ENCODE results near the gene INTS15. TPM values are rescaled to one million over a fixed set of nuclear protein-coding genes. Genes with fewer than 3 reads are reported as not detected.

The INTS15 gene
- total and polyA plus RNA-seq, 4 donors, result 13.8 to 34.5 (median 22.4) TPM

GRCh38 chr7:6553448-6554044 is 36.3 kb upstream of the INTS15 start:
- Histone ChIP-seq H3K27ac (ENCODE audit: low read depth in 1 of 2, low read length in 1 of 2) (no peak overlapping the region), H3K9ac (ENCODE audit: insufficient read depth in 1 of 2, low read length in 2 of 2) (no peak overlapping the region), H3K36me3 (ENCODE audit: control insufficient read depth in 4 of 4, insufficient read depth in 4 of 4, low read length in 4 of 4) (no peaks in the 10 kb centered on the region), H3K4me3 (no peak overlapping the region), H3K27me3 (ENCODE audit: control insufficient read depth in 3 of 3, insufficient read depth in 3 of 3, low read length in 2 of 3) (no peaks in the 10 kb centered on the region), H3K9me3 (ENCODE audit: control insufficient read depth in 4 of 4, insufficient read depth in 3 of 4, low read length in 3 of 4) (no peaks in the 10 kb centered on the region), H3K4me1 (ENCODE audit: control insufficient read depth in 5 of 5, insufficient read depth in 5 of 5, low read length in 5 of 5) (no peaks in the 10 kb centered on the region)
- DNase-seq, result no peak
- TF ChIP-seq CTCF (IDR thresholded peaks at IDR 0.05; ENCODE audit: control extremely low read depth, extremely low read depth), result no peak
- no peak for ATAC-seq (ENCODE audit: insufficient read depth, low FRiP score)
- WGBS, 2 donors, result 76 to 82% methylated on average over 7 of the region's 7 CpGs

- Histone ChIP-seq H3K27me3 (ENCODE audit: control insufficient read depth in 3 of 3, insufficient read depth in 3 of 3, low read length in 2 of 3) (no peaks in the 10 kb centered on the region), H3K27ac (ENCODE audit: low read depth in 1 of 2, low read length in 1 of 2) (no peak overlapping the region), H3K4me1 (ENCODE audit: control insufficient read depth in 5 of 5, insufficient read depth in 5 of 5, low read length in 5 of 5) (no peaks in the 10 kb centered on the region), H3K36me3 (ENCODE audit: control insufficient read depth in 4 of 4, insufficient read depth in 4 of 4, low read length in 4 of 4) (no peaks in the 10 kb centered on the region), H3K9me3 (ENCODE audit: control insufficient read depth in 4 of 4, insufficient read depth in 3 of 4, low read length in 3 of 4) (no peaks in the 10 kb centered on the region), H3K9ac (ENCODE audit: insufficient read depth in 1 of 2, low read length in 2 of 2) (no peak overlapping the region), H3K4me3 (no peak overlapping the region)
- no peak for DNase-seq
- 69 to 70% methylated on average over 7 of the region's 7 CpGs for WGBS, 2 donors
- no peak for TF ChIP-seq CTCF (IDR thresholded peaks at IDR 0.05; ENCODE audit: control extremely low read depth, extremely low read depth)
- no peak for ATAC-seq (ENCODE audit: insufficient read depth, low FRiP score)
Measured at GRCh38 chr7:6554848-6555247, 35.0 kb upstream of the INTS15 start.

GRCh38 chr7:6556196-6556595 is 33.6 kb upstream of the INTS15 start:
- WGBS, 2 donors, result 71 to 73% methylated on average over 6 of the region's 6 CpGs
- H3K4me3 ChIP-seq, result no peak overlapping the region
- DNase-seq (no peak), ATAC-seq (ENCODE audit: insufficient read depth, low FRiP score) (no peak)
- H3K9ac ChIP-seq (ENCODE audit: insufficient read depth in 1 of 2, low read length in 2 of 2), result no peak overlapping the region
- TF ChIP-seq CTCF (IDR thresholded peaks at IDR 0.05; ENCODE audit: control extremely low read depth, extremely low read depth), result no peak
- no peaks in the 10 kb centered on the region for H3K36me3 ChIP-seq (ENCODE audit: control insufficient read depth in 4 of 4, insufficient read depth in 4 of 4, low read length in 4 of 4)
- H3K4me1 ChIP-seq (ENCODE audit: control insufficient read depth in 5 of 5, insufficient read depth in 5 of 5, low read length in 5 of 5), result no peaks in the 10 kb centered on the region
- no peaks in the 10 kb centered on the region for H3K27me3 ChIP-seq (ENCODE audit: control insufficient read depth in 3 of 3, insufficient read depth in 3 of 3, low read length in 2 of 3)
- H3K27ac ChIP-seq (ENCODE audit: low read depth in 1 of 2, low read length in 1 of 2), result no peak overlapping the region
- no peaks in the 10 kb centered on the region for H3K9me3 ChIP-seq (ENCODE audit: control insufficient read depth in 4 of 4, insufficient read depth in 3 of 4, low read length in 3 of 4)

- no peaks in the 10 kb centered on the region for H3K36me3 ChIP-seq (ENCODE audit: control insufficient read depth in 4 of 4, insufficient read depth in 4 of 4, low read length in 4 of 4)
- 55 to 58% methylated on average over 5 to 6 of the region's 6 CpGs for WGBS, 2 donors
- H3K9ac ChIP-seq (ENCODE audit: insufficient read depth in 1 of 2, low read length in 2 of 2), result no peak overlapping the region
- H3K4me1 ChIP-seq (ENCODE audit: control insufficient read depth in 5 of 5, insufficient read depth in 5 of 5, low read length in 5 of 5), result no peaks in the 10 kb centered on the region
- H3K4me3 ChIP-seq, result no peak overlapping the region
- no peak for TF ChIP-seq CTCF (IDR thresholded peaks at IDR 0.05; ENCODE audit: control extremely low read depth, extremely low read depth)
- no peak overlapping the region for H3K27ac ChIP-seq (ENCODE audit: low read depth in 1 of 2, low read length in 1 of 2)
- no peaks in the 10 kb centered on the region for H3K27me3 ChIP-seq (ENCODE audit: control insufficient read depth in 3 of 3, insufficient read depth in 3 of 3, low read length in 2 of 3)
- no peaks in the 10 kb centered on the region for H3K9me3 ChIP-seq (ENCODE audit: control insufficient read depth in 4 of 4, insufficient read depth in 3 of 4, low read length in 3 of 4)
- DNase-seq, result peak in 2 of 3 donors; percentile 28 to 46
- ATAC-seq (ENCODE audit: insufficient read depth, low FRiP score), result no peak
Measured at GRCh38 chr7:6558837-6559236, 31.0 kb upstream of the INTS15 start.

Measured in lung (tissue), 12 donors.